ENCODE data around the gene GFPT2. TPM values are rescaled to one million over a fixed set of nuclear protein-coding genes. Genes with fewer than 3 reads are reported as not detected.

GFPT2 gene
- total RNA-seq, 1 donor from 2014 or later = 1.7 TPM

- Mint-ChIP-seq H3K27me3 (peaks cover 15% of the 10 kb centered on the region), H3K9me3 (ENCODE audit: low read depth) (peaks cover 4% of the 10 kb centered on the region), H3K36me3 (ENCODE audit: insufficient read depth) (peaks cover 5% of the 10 kb centered on the region), H3K4me3 (ENCODE audit: low read depth) (no peak overlapping the region), H3K27ac (no peak overlapping the region), H3K4me1 (ENCODE audit: low read depth) (no peaks in the 10 kb centered on the region)
- peak; percentile 17 for TF ChIP-seq CTCF (IDR thresholded peaks at IDR 0.05; ENCODE audit: unreplicated experiment)
- DNase-seq (ENCODE audit: low spot score, unreplicated experiment) = no peak
These were observed 21.1 kb downstream of the GFPT2 start for GRCh38 chr5:180332051-180332517.

GRCh38 chr5:180331647-180331950, 21.5 kb downstream of the GFPT2 start:
- peaks cover 15% of the 10 kb centered on the region for H3K27me3 Mint-ChIP-seq
- no peak for DNase-seq (ENCODE audit: low spot score, unreplicated experiment)
- TF ChIP-seq CTCF (IDR thresholded peaks at IDR 0.05; ENCODE audit: unreplicated experiment) = no peak
- no peak overlapping the region for H3K4me3 Mint-ChIP-seq (ENCODE audit: low read depth)
- peaks cover 5% of the 10 kb centered on the region for H3K36me3 Mint-ChIP-seq (ENCODE audit: insufficient read depth)
- H3K4me1 Mint-ChIP-seq (ENCODE audit: low read depth) = no peaks in the 10 kb centered on the region
- peaks cover 4% of the 10 kb centered on the region for H3K9me3 Mint-ChIP-seq (ENCODE audit: low read depth)
- no peak overlapping the region for H3K27ac Mint-ChIP-seq

GRCh38 chr5:180330810-180331646, 22.1 kb downstream of the GFPT2 start:
- Mint-ChIP-seq H3K27ac (no peak overlapping the region), H3K9me3 (ENCODE audit: low read depth) (peaks cover 4% of the 10 kb centered on the region), H3K27me3 (peaks cover 15% of the 10 kb centered on the region), H3K36me3 (ENCODE audit: insufficient read depth) (peaks cover 5% of the 10 kb centered on the region), H3K4me1 (ENCODE audit: low read depth) (no peaks in the 10 kb centered on the region), H3K4me3 (ENCODE audit: low read depth) (no peak overlapping the region)
- no peak for TF ChIP-seq CTCF (IDR thresholded peaks at IDR 0.05; ENCODE audit: unreplicated experiment)
- DNase-seq (ENCODE audit: low spot score, unreplicated experiment) = no peak

GRCh38 chr5:180330270-180330648, 22.9 kb downstream of the GFPT2 start:
- Mint-ChIP-seq H3K27me3 (peaks cover 15% of the 10 kb centered on the region), H3K4me1 (ENCODE audit: low read depth) (no peaks in the 10 kb centered on the region), H3K4me3 (ENCODE audit: low read depth) (no peak overlapping the region), H3K36me3 (ENCODE audit: insufficient read depth) (peaks cover 5% of the 10 kb centered on the region), H3K27ac (no peak overlapping the region), H3K9me3 (ENCODE audit: low read depth) (peaks cover 4% of the 10 kb centered on the region)
- no peak for DNase-seq (ENCODE audit: low spot score, unreplicated experiment)
- no peak for TF ChIP-seq CTCF (IDR thresholded peaks at IDR 0.05; ENCODE audit: unreplicated experiment)

- TF ChIP-seq CTCF (IDR thresholded peaks at IDR 0.05; ENCODE audit: unreplicated experiment) = no peak
- DNase-seq (ENCODE audit: low spot score, unreplicated experiment) = no peak
- H3K4me3 Mint-ChIP-seq (ENCODE audit: low read depth) = no peak overlapping the region
- peaks cover 5% of the 10 kb centered on the region for H3K36me3 Mint-ChIP-seq (ENCODE audit: insufficient read depth)
- peaks cover 4% of the 10 kb centered on the region for H3K9me3 Mint-ChIP-seq (ENCODE audit: low read depth)
- no peak overlapping the region for H3K27ac Mint-ChIP-seq
- no peaks in the 10 kb centered on the region for H3K4me1 Mint-ChIP-seq (ENCODE audit: low read depth)
- peaks cover 15% of the 10 kb centered on the region for H3K27me3 Mint-ChIP-seq
These were observed 23.4 kb downstream of the GFPT2 start for GRCh38 chr5:180329606-180330269.
